ENCODE results near the gene ITGB3. TPM values are rescaled to one million over a fixed set of nuclear protein-coding genes. Genes with fewer than 3 reads are reported as not detected.

The ITGB3 gene
- total and polyA plus RNA-seq, 8 donors = 0.09 to 2.3 (median 0.71) TPM

DNA sequence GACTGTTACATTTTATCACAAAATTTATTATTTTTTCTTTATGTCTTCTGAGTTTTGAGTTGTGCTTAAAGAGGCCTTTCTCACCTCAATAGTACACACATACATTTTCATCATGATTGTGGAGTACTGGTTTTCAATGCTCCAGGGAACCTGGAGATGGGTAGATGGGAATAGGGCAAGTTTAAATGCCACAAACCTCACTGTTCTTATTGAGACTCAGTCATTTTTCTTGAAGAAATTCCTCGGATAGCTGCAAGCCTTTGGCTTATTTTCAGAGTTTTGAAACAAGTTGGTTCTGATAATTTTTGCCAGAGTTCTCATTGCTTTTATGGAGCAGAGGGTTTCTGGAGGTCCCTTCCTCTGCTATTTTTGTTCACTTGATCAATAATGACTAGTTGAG lies 105.0 kb downstream of the ITGB3 start:
- intact Hi-C loops (cut with DNase I) = no loop called here
- Histone ChIP-seq H3K9me3 (no peaks in the 10 kb centered on the region), H3K4me3 (no peak overlapping the region), H3K27ac (no peak overlapping the region), H3K4me1 (no peaks in the 10 kb centered on the region), H3K36me3 (no peaks in the 10 kb centered on the region), H3K27me3 (no peaks in the 10 kb centered on the region)
- no peak for DNase-seq
- no peak for FAIRE-seq
- 66 to 68% methylated on average over 1 of the region's 1 CpG for WGBS, 2 donors
- ATAC-seq = no peak
- TF ChIP-seq, protein P1, sequence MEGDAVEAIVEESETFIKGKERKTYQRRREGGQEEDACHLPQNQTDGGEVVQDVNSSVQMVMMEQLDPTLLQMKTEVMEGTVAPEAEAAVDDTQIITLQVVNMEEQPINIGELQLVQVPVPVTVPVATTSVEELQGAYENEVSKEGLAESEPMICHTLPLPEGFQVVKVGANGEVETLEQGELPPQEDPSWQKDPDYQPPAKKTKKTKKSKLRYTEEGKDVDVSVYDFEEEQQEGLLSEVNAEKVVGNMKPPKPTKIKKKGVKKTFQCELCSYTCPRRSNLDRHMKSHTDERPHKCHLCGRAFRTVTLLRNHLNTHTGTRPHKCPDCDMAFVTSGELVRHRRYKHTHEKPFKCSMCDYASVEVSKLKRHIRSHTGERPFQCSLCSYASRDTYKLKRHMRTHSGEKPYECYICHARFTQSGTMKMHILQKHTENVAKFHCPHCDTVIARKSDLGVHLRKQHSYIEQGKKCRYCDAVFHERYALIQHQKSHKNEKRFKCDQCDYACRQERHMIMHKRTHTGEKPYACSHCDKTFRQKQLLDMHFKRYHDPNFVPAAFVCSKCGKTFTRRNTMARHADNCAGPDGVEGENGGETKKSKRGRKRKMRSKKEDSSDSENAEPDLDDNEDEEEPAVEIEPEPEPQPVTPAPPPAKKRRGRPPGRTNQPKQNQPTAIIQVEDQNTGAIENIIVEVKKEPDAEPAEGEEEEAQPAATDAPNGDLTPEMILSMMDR (IDR thresholded peaks at IDR 0.05) = no peak

Other genes starting within 250 kb of the ITGB3 start
- gene CDC27, start 64.5 kb upstream of the ITGB3 start, total RNA-seq = 10 to 100 TPM; 24.2 to 42.7 (median 26.7) TPM
- gene CDC27, start 64.5 kb upstream of the ITGB3 start, polyA plus RNA-seq = 10 to 100 TPM in 1 of 2 donors, 1 to 10 TPM in 1; 6.5 to 16.4 TPM
- under 1 TPM in 2 of 6 donors, not detected in 4; 0.28 TPM for gene MYL4, start 44.5 kb upstream of the ITGB3 start, total RNA-seq
- gene MYL4, start 44.5 kb upstream of the ITGB3 start, polyA plus RNA-seq = under 1 TPM; 0.23 to 0.53 TPM
- gene EFCAB13, start 70.1 kb downstream of the ITGB3 start, total RNA-seq = 1 to 10 TPM in 5 of 6 donors, under 1 TPM in 1; 0.82 to 6.7 (median 2.6) TPM
- 1 to 10 TPM in 1 of 2 donors, under 1 TPM in 1; 0.46 to 1.2 TPM for gene EFCAB13, start 70.1 kb downstream of the ITGB3 start, polyA plus RNA-seq